ENCODE measurements around the gene CDH18.

The CDH18 gene

DNA sequence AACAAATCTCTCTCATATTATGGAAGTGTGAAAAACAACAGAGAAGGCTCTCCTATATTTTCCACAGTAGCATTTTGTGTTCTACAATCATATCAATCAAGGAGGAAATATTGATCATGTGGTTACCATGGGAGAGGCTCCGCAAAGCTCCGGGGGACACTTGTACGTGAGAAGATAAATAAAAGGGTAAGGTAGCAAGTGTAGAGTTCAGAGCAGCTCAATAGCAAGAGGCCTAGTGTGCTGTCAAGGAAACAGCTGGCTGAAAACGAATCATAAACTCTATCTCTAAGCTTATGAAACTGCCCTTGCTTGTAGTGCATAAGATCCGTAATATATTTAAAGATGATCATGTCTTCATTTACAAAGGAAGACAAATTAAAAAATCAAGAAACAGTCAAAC lies 57.5 kb downstream of the CDH18 start:
- TF ChIP-seq, protein P1, sequence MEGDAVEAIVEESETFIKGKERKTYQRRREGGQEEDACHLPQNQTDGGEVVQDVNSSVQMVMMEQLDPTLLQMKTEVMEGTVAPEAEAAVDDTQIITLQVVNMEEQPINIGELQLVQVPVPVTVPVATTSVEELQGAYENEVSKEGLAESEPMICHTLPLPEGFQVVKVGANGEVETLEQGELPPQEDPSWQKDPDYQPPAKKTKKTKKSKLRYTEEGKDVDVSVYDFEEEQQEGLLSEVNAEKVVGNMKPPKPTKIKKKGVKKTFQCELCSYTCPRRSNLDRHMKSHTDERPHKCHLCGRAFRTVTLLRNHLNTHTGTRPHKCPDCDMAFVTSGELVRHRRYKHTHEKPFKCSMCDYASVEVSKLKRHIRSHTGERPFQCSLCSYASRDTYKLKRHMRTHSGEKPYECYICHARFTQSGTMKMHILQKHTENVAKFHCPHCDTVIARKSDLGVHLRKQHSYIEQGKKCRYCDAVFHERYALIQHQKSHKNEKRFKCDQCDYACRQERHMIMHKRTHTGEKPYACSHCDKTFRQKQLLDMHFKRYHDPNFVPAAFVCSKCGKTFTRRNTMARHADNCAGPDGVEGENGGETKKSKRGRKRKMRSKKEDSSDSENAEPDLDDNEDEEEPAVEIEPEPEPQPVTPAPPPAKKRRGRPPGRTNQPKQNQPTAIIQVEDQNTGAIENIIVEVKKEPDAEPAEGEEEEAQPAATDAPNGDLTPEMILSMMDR (conservative IDR thresholded peaks at IDR 0.05; ENCODE audit: low read length) = no peak
- H3K4me3 ChIP-seq (ENCODE audit: low read length) = no peak overlapping the region
- no peak for DNase-seq (ENCODE audit: low read depth)

DNA sequence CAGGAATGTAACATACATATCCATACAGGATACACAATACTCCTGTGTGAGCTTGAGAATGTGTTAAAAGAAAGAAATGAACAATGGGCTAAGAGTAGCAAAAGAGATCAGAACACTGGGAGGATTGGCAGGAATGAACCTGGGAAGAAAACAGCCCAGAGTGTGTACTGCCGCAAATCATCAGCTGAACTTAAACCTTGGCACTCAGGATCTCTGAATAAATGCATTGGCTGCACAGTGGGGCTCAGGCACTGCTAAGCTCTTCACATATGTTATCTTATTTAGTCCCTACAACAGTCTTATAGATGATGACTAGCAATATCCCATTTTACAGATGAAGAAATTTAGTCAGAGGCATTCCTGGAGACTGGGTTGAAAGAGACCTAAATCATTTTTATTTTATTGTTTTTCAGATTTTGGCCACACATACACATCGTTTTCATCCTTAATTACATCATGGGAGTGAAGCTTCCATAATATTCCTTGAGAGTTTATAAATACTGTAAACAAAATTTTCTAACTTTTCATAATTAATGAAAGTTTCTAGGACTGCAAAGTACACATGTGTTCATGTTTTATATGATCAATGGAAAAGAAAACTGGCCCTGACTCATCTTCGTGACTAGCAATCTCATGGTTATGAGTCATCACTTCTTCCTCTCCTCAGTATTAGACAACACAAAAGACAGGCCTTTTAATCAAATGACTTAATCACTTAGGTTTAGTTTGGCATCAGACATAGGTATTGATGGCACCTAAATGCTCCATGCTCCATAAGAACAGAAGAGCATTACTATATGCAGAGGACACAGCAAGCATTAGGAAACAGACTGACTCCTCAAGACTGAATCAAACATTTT lies 59.2 kb downstream of the CDH18 start:
- peak; percentile 50 for DNase-seq (ENCODE audit: low read depth)
- TF ChIP-seq, protein P1 (conservative IDR thresholded peaks at IDR 0.05; ENCODE audit: low read length) = no peak

DNA sequence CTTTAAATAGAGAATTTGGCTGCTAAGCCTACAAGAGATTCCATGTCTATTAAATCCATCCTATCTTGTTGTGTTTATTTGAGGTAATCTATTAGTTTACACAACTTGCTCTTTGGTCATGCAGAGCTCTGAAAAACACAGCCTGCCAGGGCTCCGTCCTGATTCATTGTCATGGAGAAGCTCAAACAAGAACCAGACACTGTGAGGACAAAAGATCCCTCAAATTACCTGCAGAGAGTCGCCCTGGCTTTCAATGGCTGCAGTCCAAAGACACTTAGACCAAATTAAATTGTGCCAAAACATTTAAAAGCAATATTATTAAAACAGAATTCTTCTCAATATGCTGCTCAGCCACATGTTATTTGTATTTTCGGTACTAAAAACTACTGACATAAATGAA lies 60.1 kb downstream of the CDH18 start:
- TF ChIP-seq, protein P1 (conservative IDR thresholded peaks at IDR 0.05; ENCODE audit: low read length) = no peak
- no peak for DNase-seq (ENCODE audit: low read depth)
- H3K4me3 ChIP-seq (ENCODE audit: low read length) = no peak overlapping the region

More for the DNA sequence above, 59.2 kb downstream of the CDH18 start:
- no peak overlapping the region for H3K4me3 ChIP-seq (ENCODE audit: low read length)

DNA sequence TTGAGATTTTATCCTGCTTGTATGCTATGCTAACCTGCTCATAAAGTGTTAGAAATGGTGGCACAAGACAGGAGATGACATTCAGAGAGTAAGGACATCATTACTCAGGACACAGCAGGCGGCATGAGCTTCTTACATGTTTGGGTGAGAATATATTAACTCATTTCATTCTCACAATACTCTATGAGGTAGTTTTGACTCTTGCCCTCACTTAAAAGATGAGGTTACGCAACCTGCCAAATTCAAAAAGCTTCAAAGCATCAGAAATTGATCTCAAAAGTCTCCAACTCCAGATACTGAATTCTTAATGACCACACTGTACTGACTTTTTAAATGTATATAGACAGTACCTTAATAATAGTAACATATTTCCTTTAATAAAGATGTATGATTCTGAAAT lies 60.8 kb downstream of the CDH18 start:
- DNase-seq (ENCODE audit: low read depth) = no peak
- no peak overlapping the region for H3K4me3 ChIP-seq (ENCODE audit: low read length)
- TF ChIP-seq, protein P1 (conservative IDR thresholded peaks at IDR 0.05; ENCODE audit: low read length) = no peak

DNA sequence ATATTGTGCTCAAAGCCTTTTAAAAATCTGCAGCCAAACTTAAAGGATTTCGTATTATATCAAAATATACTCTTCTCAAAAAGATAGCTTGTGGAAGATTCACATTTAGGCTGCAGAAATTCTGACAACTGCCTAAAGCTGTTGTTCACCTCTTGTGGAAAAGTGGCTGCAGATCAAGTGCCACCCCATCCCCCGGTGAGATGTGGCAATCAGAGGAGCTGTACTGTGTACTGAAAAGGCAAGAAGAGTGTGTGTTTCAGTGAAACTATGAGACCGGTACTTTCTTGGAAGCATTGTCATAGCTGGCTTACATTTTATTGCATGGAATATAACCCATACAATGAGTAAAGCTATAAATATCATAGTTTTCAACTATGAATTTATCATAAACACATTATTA lies 64.3 kb downstream of the CDH18 start:
- TF ChIP-seq, protein P1 (conservative IDR thresholded peaks at IDR 0.05; ENCODE audit: low read length) = no peak
- no peak for DNase-seq (ENCODE audit: low read depth)
- no peak overlapping the region for H3K4me3 ChIP-seq (ENCODE audit: low read length)

DNA sequence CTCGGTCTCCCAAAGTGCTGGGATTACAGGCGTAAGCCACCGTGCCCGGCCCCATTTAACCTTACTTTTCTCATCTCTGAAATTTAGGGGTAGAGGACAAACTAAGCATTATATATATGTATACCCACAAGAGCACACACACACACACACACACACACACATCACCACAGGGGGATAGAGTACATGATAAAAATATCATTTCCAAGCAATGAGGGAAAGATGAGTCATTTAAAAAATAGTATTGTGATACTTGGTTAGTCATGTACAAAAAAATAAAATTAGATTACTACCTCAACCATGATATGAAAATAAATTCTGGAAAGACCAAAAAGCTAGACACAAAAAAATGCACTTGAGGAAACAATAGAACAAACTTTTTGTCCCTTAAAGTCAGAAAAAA lies 67.2 kb downstream of the CDH18 start:
- DNase-seq (ENCODE audit: low read depth) = no peak
- TF ChIP-seq, protein P1 (conservative IDR thresholded peaks at IDR 0.05; ENCODE audit: low read length) = no peak
- no peak overlapping the region for H3K4me3 ChIP-seq (ENCODE audit: low read length)

DNA sequence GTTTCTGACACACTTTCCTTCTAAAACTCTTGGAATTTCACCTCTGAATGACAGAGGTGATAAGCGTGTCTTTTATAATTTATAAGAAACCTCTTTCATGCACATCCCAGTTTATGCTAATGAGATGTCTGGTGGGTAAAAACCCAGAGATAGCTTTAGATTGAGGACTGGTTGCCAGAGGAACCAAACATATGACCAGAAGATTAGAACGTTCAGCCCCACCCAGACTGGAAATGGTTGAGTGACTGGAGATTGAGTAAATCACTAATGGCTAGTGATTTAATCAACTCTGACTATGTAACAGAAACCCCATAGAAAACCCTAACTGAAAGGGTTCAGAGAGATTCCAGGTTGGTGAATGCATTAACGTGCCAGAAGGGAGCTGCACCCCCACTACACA lies 69.2 kb downstream of the CDH18 start:
- TF ChIP-seq, protein P1 (conservative IDR thresholded peaks at IDR 0.05; ENCODE audit: low read length) = no peak
- no peak overlapping the region for H3K4me3 ChIP-seq (ENCODE audit: low read length)

More for the DNA sequence above, 69.2 kb downstream of the CDH18 start:
- no peak for DNase-seq (ENCODE audit: low read depth)

All from AG10803 (cell line).